ELF-1 (cell line): Measurements from ENCODE around the gene TUBB4B.

Experiments
- DNase-seq: peaks from one replicate; pipeline ENCODE4 v3.0.0-alpha.2; 2016; ENCODE audit warnings: low read depth, low spot score

TUBB4B gene

DNA sequence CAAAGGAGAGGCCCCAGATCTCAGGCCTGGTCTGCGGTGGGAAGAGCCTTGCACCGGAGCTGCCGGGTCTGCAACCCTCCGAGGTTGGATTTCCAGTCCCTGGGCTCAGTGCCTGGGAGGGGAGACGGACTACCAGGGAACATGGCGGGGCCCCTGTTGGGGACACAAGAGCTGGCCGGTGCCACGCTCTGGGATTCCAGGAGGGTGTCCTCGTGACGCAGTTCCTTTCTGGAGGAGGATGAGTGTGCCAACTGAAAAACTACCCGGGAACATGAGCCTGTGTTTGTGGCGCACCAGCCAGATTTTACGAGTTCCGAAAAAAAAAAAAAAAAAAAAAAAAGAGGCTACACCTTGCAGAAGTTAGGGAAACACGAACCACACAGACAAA, 52.0 kb downstream of the TUBB4B start:
- DNase-seq: no peak
